ENCODE data around the gene SOHLH1.

DNA sequence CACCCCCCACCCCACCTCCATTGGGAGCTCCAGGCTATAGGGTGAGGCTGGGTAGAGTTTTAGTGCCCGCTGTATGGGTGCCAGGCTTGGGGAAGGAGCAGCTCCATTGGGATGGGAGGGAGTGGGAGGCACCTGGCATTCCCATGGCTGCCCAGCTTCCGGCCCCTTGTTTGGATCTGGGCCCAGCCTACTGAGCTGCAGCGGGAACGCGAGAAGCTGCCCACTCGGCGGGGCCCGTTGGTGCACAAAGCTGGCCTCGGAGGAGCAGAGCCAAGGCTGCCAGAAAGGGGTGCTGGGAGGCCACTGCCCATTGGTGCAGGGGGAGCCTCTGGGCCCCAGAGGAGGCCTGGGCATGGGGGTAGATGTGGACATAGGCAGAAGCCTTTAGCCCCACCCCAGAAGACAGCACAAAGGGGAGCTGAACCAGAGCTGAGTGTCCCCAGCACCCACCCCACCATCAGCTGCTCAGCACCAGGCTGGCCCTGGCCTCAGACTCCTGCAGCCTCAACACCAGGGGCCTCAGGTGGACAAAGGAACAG, 31.7 kb downstream of the SOHLH1 start:
- TF ChIP-seq CTCF (IDR thresholded peaks at IDR 0.05), result no peak
- TF ChIP-seq POLR2A (IDR thresholded peaks at IDR 0.05), result no peak
- no peak for TF ChIP-seq EP300 (IDR thresholded peaks at IDR 0.05)

All from tibial nerve (tissue), 4 donors.